Neural crest cell (in vitro differentiated cells): Measurements from ENCODE around the gene COX6A1. TPM values are rescaled to one million over a fixed set of nuclear protein-coding genes. Genes with fewer than 3 reads are reported as not detected.

Experiments used
- DNase-seq: peaks from one replicate; pipeline ENCODE4 v3.0.0; 2021; ENCODE audit warnings: low read depth, mixed read lengths, low spot score
- H3K27ac Mint-ChIP-seq: one replicate; pipeline ENCODE4 v1.8.0; 2021; ENCODE audit warnings: mild to moderate bottlenecking, mixed read lengths; ENCODE audit not compliant: unreplicated experiment
- H3K27me3 Mint-ChIP-seq: 2 replicates; pipeline ENCODE4 v1.8.0; 2021; ENCODE audit warnings: low read depth, mild to moderate bottlenecking, mixed read lengths
- H3K36me3 Mint-ChIP-seq: 2 replicates; pipeline ENCODE4 v1.8.0; 2021; ENCODE audit warnings: low read depth, mild to moderate bottlenecking, mixed read lengths
- H3K4me1 Mint-ChIP-seq: 2 replicates; pipeline ENCODE4 v1.8.0; 2021; ENCODE audit warnings: mixed read lengths
- H3K4me3 Mint-ChIP-seq: one replicate; pipeline ENCODE4 v1.8.0; 2021; ENCODE audit warnings: mild to moderate bottlenecking, mixed read lengths
- H3K9me3 Mint-ChIP-seq: 2 replicates; pipeline ENCODE4 v1.8.0; 2021; ENCODE audit warnings: mixed read lengths
- total RNA-seq: library from RNA; stranded (reverse); gene quantifications from 2 replicates; pipeline ENCODE4 v1.2.1, GENCODE V29; 2021
- TF ChIP-seq, protein P1 (sequence below): fragments of 200-600 bp; sonication (generic); conservative IDR thresholded peaks from 2 replicates; pipeline ENCODE4 v1.5.0; 2021; ENCODE audit warnings: antibody characterized with exemption, mild to moderate bottlenecking

COX6A1 gene
- total RNA-seq, 1 donor from 2014 or later, result 320 TPM

DNA sequence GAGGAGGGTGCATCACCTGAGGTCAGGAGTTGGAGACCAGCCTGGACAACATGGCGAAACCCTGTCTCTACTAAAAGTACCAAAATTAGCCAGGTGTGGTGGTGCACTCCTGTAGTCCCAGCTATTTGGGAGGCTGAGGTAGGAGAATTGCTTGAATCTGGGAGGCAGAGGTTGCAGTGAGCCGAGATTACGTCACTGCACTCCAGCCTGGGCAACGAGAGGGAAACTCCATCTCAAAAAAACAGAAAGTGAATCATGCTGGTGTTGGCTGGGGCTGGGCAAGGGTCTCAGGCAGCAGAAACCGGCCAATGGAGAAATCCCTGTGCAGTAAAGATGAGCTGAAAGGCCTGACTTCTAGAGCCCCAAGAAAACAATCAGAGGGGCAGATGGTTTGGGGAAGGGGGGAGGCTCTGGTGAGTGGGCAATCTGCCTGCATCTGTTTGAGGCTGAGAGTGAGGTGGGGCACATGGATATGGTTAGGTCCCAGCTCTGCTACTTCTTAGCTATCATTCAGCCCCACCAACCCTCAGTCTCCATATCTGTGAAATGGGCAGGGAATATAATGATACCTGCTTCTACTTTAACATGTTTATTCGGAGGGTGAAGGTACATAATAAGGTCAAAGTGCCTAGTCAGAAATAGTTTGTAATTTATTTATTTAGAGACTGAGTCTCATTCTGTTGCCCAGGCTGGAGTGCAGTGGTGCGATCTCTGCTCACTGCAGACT, 21.3 kb upstream of the COX6A1 start:
- Mint-ChIP-seq H3K36me3 (no peaks in the 10 kb centered on the region), H3K27ac (no peak overlapping the region), H3K4me3 (no peak overlapping the region), H3K9me3 (no peaks in the 10 kb centered on the region), H3K27me3 (no peaks in the 10 kb centered on the region), H3K4me1 (peaks cover 25% of the 10 kb centered on the region)
- TF ChIP-seq, protein P1, sequence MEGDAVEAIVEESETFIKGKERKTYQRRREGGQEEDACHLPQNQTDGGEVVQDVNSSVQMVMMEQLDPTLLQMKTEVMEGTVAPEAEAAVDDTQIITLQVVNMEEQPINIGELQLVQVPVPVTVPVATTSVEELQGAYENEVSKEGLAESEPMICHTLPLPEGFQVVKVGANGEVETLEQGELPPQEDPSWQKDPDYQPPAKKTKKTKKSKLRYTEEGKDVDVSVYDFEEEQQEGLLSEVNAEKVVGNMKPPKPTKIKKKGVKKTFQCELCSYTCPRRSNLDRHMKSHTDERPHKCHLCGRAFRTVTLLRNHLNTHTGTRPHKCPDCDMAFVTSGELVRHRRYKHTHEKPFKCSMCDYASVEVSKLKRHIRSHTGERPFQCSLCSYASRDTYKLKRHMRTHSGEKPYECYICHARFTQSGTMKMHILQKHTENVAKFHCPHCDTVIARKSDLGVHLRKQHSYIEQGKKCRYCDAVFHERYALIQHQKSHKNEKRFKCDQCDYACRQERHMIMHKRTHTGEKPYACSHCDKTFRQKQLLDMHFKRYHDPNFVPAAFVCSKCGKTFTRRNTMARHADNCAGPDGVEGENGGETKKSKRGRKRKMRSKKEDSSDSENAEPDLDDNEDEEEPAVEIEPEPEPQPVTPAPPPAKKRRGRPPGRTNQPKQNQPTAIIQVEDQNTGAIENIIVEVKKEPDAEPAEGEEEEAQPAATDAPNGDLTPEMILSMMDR, result no peak
- no peak for DNase-seq

DNA sequence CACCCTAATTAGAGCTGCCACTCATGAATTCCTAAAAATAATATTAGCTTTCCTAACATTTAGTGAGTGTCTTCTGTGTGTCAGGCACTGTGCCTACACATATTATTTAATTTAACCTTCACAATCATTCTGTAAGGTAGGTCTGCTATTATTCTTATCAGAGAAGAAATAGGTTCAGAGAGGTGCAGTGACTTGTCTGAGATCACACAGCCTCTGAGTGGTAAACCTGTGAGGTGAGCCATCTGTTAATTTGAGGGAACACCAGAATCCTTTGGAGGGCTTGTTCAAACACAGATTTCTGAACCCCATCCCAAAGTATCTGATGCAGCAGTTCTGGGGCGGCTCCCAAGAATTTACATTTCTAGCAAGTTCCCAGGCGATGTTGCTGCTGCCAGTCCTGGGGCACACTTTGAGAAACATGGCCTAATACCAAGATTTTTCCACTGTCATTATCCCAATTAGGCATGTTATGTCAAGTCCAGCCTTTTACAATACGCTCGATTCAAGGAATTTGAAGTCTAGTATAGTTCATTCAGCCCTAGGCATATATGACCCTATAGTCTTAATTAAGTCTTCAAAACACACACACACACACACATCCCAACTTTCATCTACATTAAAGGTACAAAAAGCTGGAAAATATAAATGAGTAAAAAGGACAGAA, 19.9 kb upstream of the COX6A1 start:
- H3K36me3 Mint-ChIP-seq, result no peaks in the 10 kb centered on the region
- DNase-seq, result no peak
- no peaks in the 10 kb centered on the region for H3K27me3 Mint-ChIP-seq
- TF ChIP-seq, protein P1, result no peak
- H3K4me3 Mint-ChIP-seq, result no peak overlapping the region
- no peaks in the 10 kb centered on the region for H3K9me3 Mint-ChIP-seq
- peaks cover 21% of the 10 kb centered on the region for H3K4me1 Mint-ChIP-seq
- H3K27ac Mint-ChIP-seq, result no peak overlapping the region

DNA sequence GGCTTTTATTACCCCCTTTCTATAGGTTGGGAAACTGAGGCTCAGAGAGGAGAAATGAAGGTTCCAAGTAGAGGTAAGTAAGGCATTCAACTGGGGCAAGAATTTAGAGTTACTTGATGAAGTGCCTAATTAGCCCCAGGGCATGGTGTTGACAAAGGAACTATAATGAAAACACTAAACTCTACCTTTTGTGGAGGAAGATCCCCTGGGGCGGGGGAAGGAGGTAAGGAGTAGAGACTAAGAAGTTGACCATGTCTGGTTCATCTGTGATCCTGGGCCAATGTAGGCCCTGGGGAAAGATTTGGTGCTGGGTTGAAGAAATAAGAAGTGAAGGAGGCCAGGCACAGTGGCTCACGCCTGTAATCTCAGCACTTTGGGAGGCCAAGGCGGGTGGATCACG, 16.2 kb upstream of the COX6A1 start:
- Mint-ChIP-seq H3K27ac (no peak overlapping the region), H3K4me1 (peaks cover 13% of the 10 kb centered on the region), H3K36me3 (no peaks in the 10 kb centered on the region), H3K4me3 (no peak overlapping the region), H3K27me3 (no peaks in the 10 kb centered on the region), H3K9me3 (no peaks in the 10 kb centered on the region)
- no peak for DNase-seq
- TF ChIP-seq, protein P1, result no peak

DNA sequence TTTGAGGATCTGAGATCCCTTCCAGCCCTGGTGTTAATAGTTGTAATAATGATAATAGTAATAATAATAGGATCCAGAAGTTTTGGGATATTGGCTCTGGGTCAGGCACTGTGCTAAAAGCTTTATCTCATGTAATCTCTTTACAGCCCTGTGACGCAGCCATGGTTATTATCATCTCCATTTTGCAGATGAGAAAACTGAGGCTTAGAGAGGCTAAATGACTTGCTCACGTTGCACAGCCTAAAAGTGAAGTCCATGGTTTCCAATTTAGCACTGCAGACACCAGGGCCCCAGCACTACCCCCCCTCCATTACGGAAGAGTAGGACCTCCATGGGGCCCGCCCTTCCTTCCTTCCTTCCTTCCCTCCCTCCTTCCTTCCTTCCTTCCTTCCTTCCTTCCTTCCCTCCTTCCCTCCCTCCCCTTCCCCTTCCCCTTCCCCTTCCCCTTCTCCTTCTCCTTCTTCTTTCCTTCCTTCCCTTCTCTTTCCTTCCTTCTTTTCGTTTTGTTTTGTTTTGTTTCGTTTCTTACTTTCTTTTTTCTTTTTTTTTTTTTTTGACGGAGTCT, 14.9 kb upstream of the COX6A1 start:
- Mint-ChIP-seq H3K27ac (no peak overlapping the region), H3K9me3 (no peaks in the 10 kb centered on the region), H3K4me3 (no peak overlapping the region), H3K4me1 (peaks cover 13% of the 10 kb centered on the region), H3K36me3 (no peaks in the 10 kb centered on the region), H3K27me3 (no peaks in the 10 kb centered on the region)
- TF ChIP-seq, protein P1, result no peak
- no peak for DNase-seq

DNA sequence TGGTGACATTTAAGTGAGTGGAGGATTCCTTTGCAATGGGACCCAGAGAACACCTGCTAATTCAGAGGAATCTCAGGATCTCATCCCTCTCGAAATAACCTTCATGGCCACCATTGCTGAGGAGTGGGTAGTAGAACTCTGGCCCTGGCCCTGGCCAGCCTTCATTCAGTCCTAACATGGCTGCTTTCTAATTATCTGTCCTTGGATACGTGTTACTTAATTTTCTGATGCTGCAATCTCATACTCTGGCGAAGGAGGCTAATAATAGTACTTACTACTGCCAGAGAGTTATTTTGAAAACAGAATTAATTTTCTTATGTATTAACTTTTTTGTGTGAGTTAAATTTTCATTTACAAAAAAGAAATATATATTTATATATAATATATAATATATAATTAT, 12.1 kb upstream of the COX6A1 start:
- TF ChIP-seq, protein P1, result no peak
- DNase-seq, result no peak
- H3K36me3 Mint-ChIP-seq, result no peaks in the 10 kb centered on the region
- no peaks in the 10 kb centered on the region for H3K9me3 Mint-ChIP-seq
- no peak overlapping the region for H3K4me3 Mint-ChIP-seq
- peaks cover 27% of the 10 kb centered on the region for H3K4me1 Mint-ChIP-seq
- H3K27me3 Mint-ChIP-seq, result no peaks in the 10 kb centered on the region
- no peak overlapping the region for H3K27ac Mint-ChIP-seq
